ENCODE measurements around the gene SMIM23. TPM values are rescaled to one million over a fixed set of nuclear protein-coding genes. Genes with fewer than 3 reads are reported as not detected.

SMIM23 gene
- total RNA-seq, 4 donors from 2014 or later: not detected

- Histone ChIP-seq H3K4me3 (no peak overlapping the region), H3K27ac (no peak overlapping the region), H3K9me3 (peaks cover 0 to 9% (median 0%) of the 10 kb centered on the region in 3 donors), H3K27me3 (peaks cover 17% of the 10 kb centered on the region), H3K36me3 (no peaks in the 10 kb centered on the region), H3K4me1 (no peaks in the 10 kb centered on the region)
- TF ChIP-seq POLR2AphosphoS5 (IDR thresholded peaks at IDR 0.05): no peak
- TF ChIP-seq CTCF (IDR thresholded peaks at IDR 0.05): no peak
- no peak for TF ChIP-seq EP300 (IDR thresholded peaks at IDR 0.05)
- no peak for TF ChIP-seq POLR2A (IDR thresholded peaks at IDR 0.05)
- no peak for ATAC-seq
- WGBS, 2 donors (ENCODE audit: low coverage in 1 of 2): 89% methylated on average over 5 of the region's 11 CpGs; no CpG with 5 or more reads in 1 of the 2 donors
Measured at GRCh38 chr5:171820561-171820960, 34.9 kb downstream of the SMIM23 start.

- no peak for TF ChIP-seq CTCF (IDR thresholded peaks at IDR 0.05)
- no peak for TF ChIP-seq POLR2AphosphoS5 (IDR thresholded peaks at IDR 0.05)
- no peak for TF ChIP-seq POLR2A (IDR thresholded peaks at IDR 0.05)
- TF ChIP-seq EP300 (IDR thresholded peaks at IDR 0.05): no peak
- Histone ChIP-seq H3K27ac (no peak overlapping the region), H3K27me3 (peaks cover 17% of the 10 kb centered on the region), H3K9me3 (peaks cover 0 to 9% (median 0%) of the 10 kb centered on the region in 3 donors), H3K36me3 (no peaks in the 10 kb centered on the region), H3K4me1 (no peaks in the 10 kb centered on the region), H3K4me3 (no peak overlapping the region)
- 82% methylated on average over 3 of the region's 4 CpGs for WGBS, 2 donors (ENCODE audit: low coverage in 1 of 2)
- no peak for ATAC-seq
Measured at GRCh38 chr5:171821286-171821685, 35.7 kb downstream of the SMIM23 start.

DNA sequence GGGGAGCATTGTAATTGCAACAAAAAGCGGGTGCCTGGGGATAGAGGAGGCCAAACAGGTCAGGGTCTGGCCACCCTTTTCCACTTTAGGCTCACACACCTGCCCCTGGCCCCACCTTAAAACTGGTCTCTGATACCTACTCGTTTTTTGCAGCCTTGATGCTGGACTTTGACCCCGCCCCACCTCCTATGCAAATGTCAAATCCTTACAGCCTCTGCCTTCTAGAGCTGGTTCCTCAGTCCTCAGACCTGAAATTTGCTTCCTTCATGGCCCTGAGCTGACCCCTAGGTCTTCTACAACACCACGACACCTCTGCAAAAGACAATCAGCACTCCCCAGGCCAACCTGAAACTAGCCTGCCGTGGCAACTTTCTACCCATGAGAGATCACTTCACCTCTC, 37.7 kb downstream of the SMIM23 start:
- Histone ChIP-seq H3K4me1 (no peaks in the 10 kb centered on the region), H3K27ac (no peak overlapping the region), H3K4me3 (no peak overlapping the region), H3K36me3 (no peaks in the 10 kb centered on the region), H3K27me3 (peaks cover 16% of the 10 kb centered on the region), H3K9me3 (peaks cover 0 to 9% (median 0%) of the 10 kb centered on the region in 3 donors)
- WGBS, 2 donors (ENCODE audit: low coverage in 1 of 2): 61 to 62% methylated on average over 2 to 5 of the region's 5 CpGs
- TF ChIP-seq POLR2A (IDR thresholded peaks at IDR 0.05): no peak
- TF ChIP-seq POLR2AphosphoS5 (IDR thresholded peaks at IDR 0.05): no peak
- no peak for TF ChIP-seq CTCF (IDR thresholded peaks at IDR 0.05)
- TF ChIP-seq EP300 (IDR thresholded peaks at IDR 0.05): no peak
- no peak for ATAC-seq

DNA sequence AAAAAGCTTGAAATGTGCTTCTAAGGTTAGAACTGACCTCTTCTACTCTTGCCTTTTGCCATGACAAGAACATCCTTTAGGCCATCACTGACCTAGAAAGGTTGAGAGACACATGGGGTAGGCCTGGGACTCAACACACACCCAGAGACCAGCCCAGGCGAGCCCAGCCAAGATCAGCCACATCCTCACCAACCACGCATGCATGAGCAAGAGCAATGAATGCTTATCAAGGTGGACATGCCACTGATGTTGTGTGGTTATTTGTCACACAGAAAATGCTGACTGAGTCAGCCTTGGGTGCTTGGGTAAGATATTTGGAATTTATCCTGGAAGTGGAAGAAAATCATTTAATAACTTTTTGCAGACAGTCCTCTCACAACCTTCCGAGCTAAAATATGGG, 39.4 kb downstream of the SMIM23 start:
- no peak for ATAC-seq
- no peaks in the 10 kb centered on the region for H3K36me3 ChIP-seq
- peaks cover 0 to 17% (median 0%) of the 10 kb centered on the region in 3 donors for H3K9me3 ChIP-seq
- H3K27ac ChIP-seq: no peak overlapping the region
- peaks cover 1% of the 10 kb centered on the region for H3K27me3 ChIP-seq
- no peak for TF ChIP-seq POLR2A (IDR thresholded peaks at IDR 0.05)
- TF ChIP-seq POLR2AphosphoS5 (IDR thresholded peaks at IDR 0.05): no peak
- no peak for TF ChIP-seq EP300 (IDR thresholded peaks at IDR 0.05)
- no peak for TF ChIP-seq CTCF (IDR thresholded peaks at IDR 0.05)
- no peak overlapping the region for H3K4me3 ChIP-seq
- 70 to 100% methylated on average over 1 to 2 of the region's 3 CpGs for WGBS, 2 donors (ENCODE audit: low coverage in 1 of 2)
- no peaks in the 10 kb centered on the region for H3K4me1 ChIP-seq

DNA sequence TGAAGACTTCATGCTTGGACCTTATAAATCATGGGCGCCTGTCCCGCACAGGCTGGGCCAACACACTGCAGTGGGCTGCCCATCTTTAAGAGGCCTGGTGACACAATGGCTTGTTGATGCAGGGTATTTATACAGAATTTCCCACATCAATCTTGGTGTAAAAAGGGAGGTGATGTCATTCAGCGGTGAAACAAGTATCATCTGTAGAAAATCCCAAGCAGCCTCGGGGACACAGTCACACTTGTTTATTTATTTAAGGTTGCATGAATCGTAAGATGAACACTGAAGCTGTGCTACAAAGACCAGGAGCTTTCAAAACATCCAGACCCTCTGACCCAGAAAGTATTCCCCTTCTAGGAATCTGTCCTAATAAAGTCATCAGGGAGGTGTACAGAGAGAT, 40.5 kb downstream of the SMIM23 start:
- no peaks in the 10 kb centered on the region for H3K36me3 ChIP-seq
- H3K9me3 ChIP-seq: peaks cover 0 to 18% (median 0%) of the 10 kb centered on the region in 3 donors
- no peak for TF ChIP-seq EP300 (IDR thresholded peaks at IDR 0.05)
- no peak for TF ChIP-seq POLR2A (IDR thresholded peaks at IDR 0.05)
- no peak overlapping the region for H3K4me3 ChIP-seq
- no peaks in the 10 kb centered on the region for H3K4me1 ChIP-seq
- H3K27ac ChIP-seq: no peak overlapping the region
- ATAC-seq: no peak
- no peaks in the 10 kb centered on the region for H3K27me3 ChIP-seq
- 38 to 80% methylated on average over 1 to 3 of the region's 5 CpGs for WGBS, 2 donors (ENCODE audit: low coverage in 1 of 2)

All from gastroesophageal sphincter (tissue), 4 donors.